HepG2 (cell line): ENCODE data around the gene PMVK. TPM values are rescaled to one million over a fixed set of nuclear protein-coding genes. Genes with fewer than 3 reads are reported as not detected.

Experiments used
- DNMT3B ChIP-seq: conservative IDR thresholded peaks from 2 replicates; pipeline ENCODE4 v1.6.1; 2016; ENCODE audit warnings: missing biosample characterization, control low read depth
- FLYWCH1 ChIP-seq: sonication (generic); formaldehyde crosslinking; IDR thresholded peaks from 2 replicates; pipeline ENCODE4 v1.8.1; 2023; ENCODE audit warnings: mild to moderate bottlenecking, missing genetic modification reagents
- KAT8 ChIP-seq: IDR thresholded peaks from 2 replicates; pipeline ENCODE4 v1.6.1; 2016; ENCODE audit warnings: missing genetic modification reagents, missing compliant biosample characterization
- MTF1 ChIP-seq: sonication (generic); formaldehyde crosslinking; IDR thresholded peaks from 2 replicates; pipeline ENCODE4 v1.5.0; 2020; ENCODE audit warnings: missing genetic modification reagents
- NCOR1 ChIP-seq: fragments of 200-600 bp; sonication (generic); IDR thresholded peaks from 2 replicates; pipeline ENCODE4 v1.7.0; 2017; ENCODE audit warnings: antibody characterized with exemption, low read length, borderline replicate concordance
- PRMT3 ChIP-seq: sonication (generic); formaldehyde crosslinking; IDR thresholded peaks from 2 replicates; pipeline ENCODE4 v1.8.1; 2022; ENCODE audit warnings: low read depth, mild to moderate bottlenecking, moderate library complexity, missing genetic modification reagents, borderline replicate concordance
- REST ChIP-seq, 2 experiments: IDR thresholded peaks; 2 replicates each; pipeline ENCODE4 v1.6.1; 2011 to 2012; ENCODE audit warnings: low read length in 2 of 2, borderline replicate concordance in 1 of 2, low read depth in 1 of 2, mild to moderate bottlenecking in 1 of 2, moderate library complexity in 1 of 2
- SMARCE1 ChIP-seq: fragments of 450-650 bp; IDR thresholded peaks from 2 replicates; pipeline ENCODE4 v1.6.1; 2017; ENCODE audit warnings: borderline replicate concordance
- TBP ChIP-seq: sonication (generic); formaldehyde crosslinking; IDR thresholded peaks from 2 replicates; pipeline ENCODE4 v1.5.0; 2020; ENCODE audit warnings: missing genetic modification reagents
- THAP8 ChIP-seq: sonication (generic); formaldehyde crosslinking; IDR thresholded peaks from 2 replicates; pipeline ENCODE4 v1.5.1; 2020; ENCODE audit warnings: missing genetic modification reagents, mild to moderate bottlenecking, borderline replicate concordance
- ZBTB7B ChIP-seq: sonication (generic); formaldehyde crosslinking; IDR thresholded peaks from 2 replicates; pipeline ENCODE4 v1.4.0; 2020; ENCODE audit warnings: missing genetic modification reagents
- ZHX2 ChIP-seq, 2 experiments: sonication (generic) in 1 of 2; formaldehyde crosslinking in 1 of 2; IDR thresholded peaks; 2 replicates each; pipeline versions ENCODE4 v1.6.1 to v1.9.0; 2014 to 2022; ENCODE audit warnings: antibody characterized with exemption in 1 of 2, borderline replicate concordance in 1 of 2, inconsistent platforms in 1 of 2, low read depth in 1 of 2, missing genetic modification reagents in 1 of 2
- ZNF12 ChIP-seq: sonication (generic); formaldehyde crosslinking; IDR thresholded peaks from 2 replicates; pipeline ENCODE4 v1.5.0; 2020; ENCODE audit warnings: missing genetic modification reagents
- ZNF317 ChIP-seq: sonication (generic); formaldehyde crosslinking; IDR thresholded peaks from 2 replicates; pipeline ENCODE4 v1.5.0; 2020; ENCODE audit warnings: mild to moderate bottlenecking, missing genetic modification reagents
- ZNF329 ChIP-seq: sonication (generic); formaldehyde crosslinking; IDR thresholded peaks from 2 replicates; pipeline ENCODE4 v1.9.0; 2021; ENCODE audit warnings: low read depth, mild to moderate bottlenecking, missing genetic modification reagents
- ZNF501 ChIP-seq: sonication (generic); formaldehyde crosslinking; IDR thresholded peaks from 2 replicates; pipeline ENCODE4 v1.5.1; 2020; ENCODE audit warnings: mild to moderate bottlenecking, moderate library complexity, missing genetic modification reagents
- ZNF605 ChIP-seq: sonication (generic); formaldehyde crosslinking; IDR thresholded peaks from 2 replicates; pipeline ENCODE4 v1.8.0; 2022; ENCODE audit warnings: mild to moderate bottlenecking, missing genetic modification reagents
- ZNF740 ChIP-seq: sonication (generic); formaldehyde crosslinking; IDR thresholded peaks from 2 replicates; pipeline ENCODE4 v1.4.0; 2020; ENCODE audit warnings: missing genetic modification reagents
- ZNF83 ChIP-seq: sonication (generic); formaldehyde crosslinking; IDR thresholded peaks from 2 replicates; pipeline ENCODE4 v1.4.0; 2020; ENCODE audit warnings: missing genetic modification reagents, mild to moderate bottlenecking, borderline replicate concordance
- polyA plus RNA-seq, 8 experiments: library from polyadenylated mRNA; depleted of rRNA in 3 of 8; stranded (reverse) in 7 of 8; unstranded in 1 of 8; fragments of >200 nt; fragmentation: Illumina TruSeq in 4 of 8; extraction: Trizol in 4 of 8; gene quantifications; 2 replicates each; pipeline versions ENCODE4 v1.2.1 to v1.2.3, GENCODE V29; 2011 to 2016; ENCODE audit warnings: low read depth in 4 of 8, missing spikeins in 1 of 8, mixed read lengths in 1 of 8; ENCODE audit not compliant: insufficient read depth in 1 of 8
- total RNA-seq, 5 experiments: library from RNA; depleted of rRNA; stranded (reverse); fragments of >200 nt; fragmentation: Illumina TruSeq; extraction: Trizol; gene quantifications; 2 replicates each; pipeline ENCODE4 v1.2.3, GENCODE V29; 2016; ENCODE audit warnings: low read depth in 1 of 5

PMVK gene
- total and polyA plus RNA-seq, 2 of the 13 experiments (the other 11 are each of a cell fraction or from before 2014, with no cell fraction given), result 3.9 to 12.6 TPM

- peak; percentile 78 for TF ChIP-seq ZNF501 (CRISPR knock-in tag)
- no peak for TF ChIP-seq THAP8 (CRISPR knock-in tag)
- TF ChIP-seq NCOR1, result peak; percentile 66; the same call in 1 of the 2 replicates
- no peak for TF ChIP-seq SMARCE1
- no peak for TF ChIP-seq TBP (CRISPR knock-in tag)
- 0 out of 2 replicates have a peak, but pooled peaks have one; percentile 34 for TF ChIP-seq ZBTB7B
- no peak; the same call in 1 of the 2 replicates for TF ChIP-seq ZNF12 (CRISPR knock-in tag)
- TF ChIP-seq MTF1 (CRISPR knock-in tag), result no peak
- TF ChIP-seq PRMT3 (CRISPR knock-in tag), result no peak
- TF ChIP-seq ZNF605 (CRISPR knock-in tag), result peak; percentile 31; the same call in 1 of the 2 replicates
- no peak for TF ChIP-seq ZNF329 (CRISPR knock-in tag)
- TF ChIP-seq ZNF740, result no peak
- 0 out of 2 replicates have a peak, but pooled peaks have one; percentile 59 for TF ChIP-seq ZNF83
- no peak for TF ChIP-seq ZNF317 (CRISPR knock-in tag)
- peak; percentile 58 for TF ChIP-seq KAT8
- TF ChIP-seq REST (IDR thresholded peaks at IDR 0.05; ENCODE audit: borderline replicate concordance in 1 of 2, low read depth in 1 of 2, low read length in 2 of 2), result no peak
- no peak for TF ChIP-seq FLYWCH1 (CRISPR knock-in tag)
- no peak for TF ChIP-seq DNMT3B (CRISPR knock-in tag)
- 0 out of 2 replicates have a peak, but pooled peaks have one; percentile 29 for TF ChIP-seq ZHX2 (IDR thresholded peaks at IDR 0.05; ENCODE audit: low read depth)
- no peak for TF ChIP-seq ZHX2 (CRISPR knock-in tag; IDR thresholded peaks at IDR 0.05; ENCODE audit: borderline replicate concordance)
Measured at GRCh38 chr1:154931940-154932487, 4.5 kb downstream of the PMVK start (continued).
